Measurements from ENCODE around the gene EVC2. TPM values are rescaled to one million over a fixed set of nuclear protein-coding genes. Genes with fewer than 3 reads are reported as not detected.

The EVC2 gene
- total and polyA plus RNA-seq, 2 of the 4 experiments (the other 2 are of a cell fraction), result 2.7 to 5.9 TPM

GRCh38 chr4:5568931-5569330, 139.4 kb downstream of the EVC2 start:
- DNase-seq (no peak), ATAC-seq (ENCODE audit: low read depth) (no peak)
- Histone ChIP-seq H2AK5ac (ENCODE audit: low read depth, low read length) (no peak overlapping the region), H3K79me1 (ENCODE audit: low read depth in 1 of 2, low read length in 2 of 2) (no peaks in the 10 kb centered on the region), H3K27ac (ENCODE audit: insufficient read depth, low read length) (no peak overlapping the region), H4K91ac (ENCODE audit: insufficient read depth, low read depth, low read length) (no peak overlapping the region), H2BK120ac (ENCODE audit: low read depth, low read length) (no peak overlapping the region), H4K8ac (ENCODE audit: low read depth in 2 of 2, low read length in 2 of 2) (no peak overlapping the region), H4K20me1 (ENCODE audit: insufficient read depth, low read length) (no peaks in the 10 kb centered on the region), H2BK5ac (ENCODE audit: low read depth, low read length, poor library complexity, severe bottlenecking) (no peak overlapping the region), H3K4me3 (ENCODE audit: insufficient read depth, low read depth, low read length) (no peak overlapping the region), H3K4ac (ENCODE audit: low read depth, low read length) (no peak overlapping the region), H4K5ac (ENCODE audit: low read depth, low read length) (no peak overlapping the region), H3K36me3 (ENCODE audit: control insufficient read depth, insufficient read depth, low read length) (peaks cover 31% of the 10 kb centered on the region), H3K4me2 (ENCODE audit: low read depth, low read length) (no peak overlapping the region), H3K14ac (replicated peaks; ENCODE audit: low read depth, low read length) (no peak overlapping the region), H2AFZ (replicated peaks; ENCODE audit: low read length, poor library complexity) (no peak overlapping the region), H3K23ac (ENCODE audit: low read depth, low read length) (no peak overlapping the region), H3K27me3 (ENCODE audit: control insufficient read depth, insufficient read depth, low read length) (no peaks in the 10 kb centered on the region), H2BK20ac (ENCODE audit: low read depth, low read length) (no peak overlapping the region), H2BK15ac (ENCODE audit: low read depth, low read length) (no peak overlapping the region), H3K4me1 (ENCODE audit: control insufficient read depth, insufficient read depth, low read length) (no peaks in the 10 kb centered on the region), H3K9me3 (ENCODE audit: control insufficient read depth, insufficient read depth, low read length) (no peaks in the 10 kb centered on the region), H2AK9ac (replicated peaks; ENCODE audit: low read depth, low read length, poor library complexity) (no peak overlapping the region), H3K9ac (ENCODE audit: low read depth, low read length) (no peak overlapping the region), H3K9me1 (ENCODE audit: insufficient read depth, low read length) (peaks cover 10% of the 10 kb centered on the region; the same call in 1 of the 2 replicates), H3K56ac (ENCODE audit: extremely low read depth, insufficient read depth, low read length) (no peak overlapping the region), H3K18ac (ENCODE audit: low read depth, low read length) (no peak overlapping the region)
- POLR2A ChIA-PET (ENCODE audit: unreplicated experiment), result no interaction called here
- WGBS, 2 experiments (ENCODE audit: extremely low coverage in 2 of 2, insufficient read length in 1 of 2), result 100% methylated on average over 1 of the region's 6 CpGs; no CpG with 5 or more reads in 1 of the 2 experiments
- intact Hi-C loops (cut with micrococcal nuclease) (no loop called here), in situ Hi-C loops (cut with MboI; ENCODE audit: low sequenced_read_pairs) (no loop called here), dilution Hi-C loops (cut with HindIII; ENCODE audit: low sequenced_read_pairs, unreplicated experiment) (no loop called here)
- TF ChIP-seq CHD1 (IDR thresholded peaks at IDR 0.05; ENCODE audit: low read depth, low read length), result no peak
- TF ChIP-seq SMC3 (IDR thresholded peaks at IDR 0.05; ENCODE audit: low read depth, low read length), result no peak
- TF ChIP-seq NFE2L2 (IDR thresholded peaks at IDR 0.05; ENCODE audit: low read depth, low read length), result no peak
- TF ChIP-seq POLR2A (IDR thresholded peaks at IDR 0.05; ENCODE audit: low read depth, low read length), result no peak
- TF ChIP-seq USF2 (IDR thresholded peaks at IDR 0.05; ENCODE audit: low read depth, low read length), result no peak
- no TSS peak for BruUV-seq (replicated peaks)
- CTCF ChIA-PET, result no interaction called here

Data from IMR-90 (cell line).